DOHH2 (cell line): ENCODE data around the gene ZNF101.
"Not testable (repeated sequence)": the region's sequence is repeated elsewhere in the genome, so short reads cannot be mapped to it uniquely, and the experiment has no call there.

Source experiments
- H3F3A ChIP-seq: fragments of 200-600 bp; sonication (generic), shearing (Covaris generic); 2 replicates; pipeline ENCODE4 v1.6.0; 2016; ENCODE audit warnings: antibody characterized with exemption, mild to moderate bottlenecking; ENCODE audit not compliant: control insufficient read depth, insufficient read depth
- H3K27ac ChIP-seq: fragments of 200-600 bp; sonication (generic); 2 replicates; pipeline ENCODE4 v1.5.1; 2014; ENCODE audit warnings: low read depth, mild to moderate bottlenecking, low read length, moderate library complexity
- H3K27me3 ChIP-seq: fragments of 200-600 bp; sonication (generic); 2 replicates; pipeline ENCODE4 v1.6.1; 2014; ENCODE audit warnings: mild to moderate bottlenecking, low read length, mixed read lengths; ENCODE audit not compliant: control insufficient read depth
- H3K36me3 ChIP-seq: fragments of 200-600 bp; sonication (generic); 2 replicates; pipeline ENCODE4 v1.6.1; 2014; ENCODE audit warnings: mild to moderate bottlenecking, low read length, moderate library complexity, mixed read lengths; ENCODE audit not compliant: control insufficient read depth
- H3K4me1 ChIP-seq: fragments of 200-600 bp; sonication (generic); 2 replicates; pipeline ENCODE4 v1.6.1; 2014; ENCODE audit warnings: mild to moderate bottlenecking, low read length, mixed read lengths; ENCODE audit not compliant: control insufficient read depth
- H3K4me2 ChIP-seq: fragments of 200-600 bp; sonication (generic); 2 replicates; pipeline ENCODE4 v1.6.0; 2014; ENCODE audit warnings: mild to moderate bottlenecking, low read length, moderate library complexity
- H3K4me3 ChIP-seq: fragments of 200-600 bp; sonication (generic); 2 replicates; pipeline ENCODE4 v1.5.1; 2014; ENCODE audit warnings: mild to moderate bottlenecking, low read length, mixed read lengths
- H3K79me2 ChIP-seq: fragments of 200-600 bp; sonication (generic); 2 replicates; pipeline ENCODE4 v1.6.1; 2014; ENCODE audit warnings: mild to moderate bottlenecking, low read length, mixed read lengths; ENCODE audit not compliant: control insufficient read depth
- H3K9me2 ChIP-seq: fragments of 200-600 bp; sonication (generic); replicated peaks from 2 replicates; pipeline ENCODE4 v1.6.1; 2014; ENCODE audit warnings: mild to moderate bottlenecking, low read length, mixed read lengths; ENCODE audit not compliant: control insufficient read depth
- H3K9me3 ChIP-seq: fragments of 200-600 bp; sonication (generic); 2 replicates; pipeline ENCODE4 v1.6.1; 2014; ENCODE audit warnings: antibody characterized with exemption, low read length, mixed read lengths; ENCODE audit not compliant: control insufficient read depth, insufficient read depth
- H4K20me1 ChIP-seq: fragments of 200-600 bp; sonication (generic); 2 replicates; pipeline ENCODE4 v1.6.0; 2014; ENCODE audit warnings: low read depth, mild to moderate bottlenecking, antibody characterized with exemption, low read length, moderate library complexity; ENCODE audit not compliant: control insufficient read depth, insufficient read depth
- CTCF ChIP-seq: fragments of 200-600 bp; sonication (generic); IDR thresholded peaks from one replicate; pipeline ENCODE4 v1.5.1; 2014; ENCODE audit warnings: antibody characterized with exemption, mild to moderate bottlenecking, low read depth, low read length; ENCODE audit not compliant: poor library complexity, severe bottlenecking
- EZH2phosphoT487 ChIP-seq: fragments of 200-600 bp; sonication (generic); IDR thresholded peaks from 2 replicates; pipeline ENCODE4 v1.6.1; 2017; ENCODE audit warnings: borderline replicate concordance, mild to moderate bottlenecking, antibody characterized with exemption, low read length, moderate library complexity, mixed read lengths

The ZNF101 gene

GRCh38 chr19:19674315-19674714 lies 5.7 kb downstream of the ZNF101 start:
- TF ChIP-seq CTCF (no peak), EZH2phosphoT487 (no peak)
- H3K9me2 ChIP-seq: no peaks in the 10 kb centered on the region
- H3K4me1 ChIP-seq: peaks cover 14% of the 10 kb centered on the region
- peaks cover 96% of the 10 kb centered on the region for H3K36me3 ChIP-seq
- no peaks in the 10 kb centered on the region for H4K20me1 ChIP-seq
- no peaks in the 10 kb centered on the region for H3K27me3 ChIP-seq
- peaks cover 31% of the 10 kb centered on the region; the same call in 1 of the 2 replicates for H3K9me3 ChIP-seq
- H3K27ac ChIP-seq: no peak overlapping the region
- H3K79me2 ChIP-seq: peaks cover 90% of the 10 kb centered on the region
- H3K4me3 ChIP-seq: no peak overlapping the region; the same call in 1 of the 2 replicates
- H3K4me2 ChIP-seq: no peak overlapping the region
- no peaks in the 10 kb centered on the region for H3F3A ChIP-seq

DNA sequence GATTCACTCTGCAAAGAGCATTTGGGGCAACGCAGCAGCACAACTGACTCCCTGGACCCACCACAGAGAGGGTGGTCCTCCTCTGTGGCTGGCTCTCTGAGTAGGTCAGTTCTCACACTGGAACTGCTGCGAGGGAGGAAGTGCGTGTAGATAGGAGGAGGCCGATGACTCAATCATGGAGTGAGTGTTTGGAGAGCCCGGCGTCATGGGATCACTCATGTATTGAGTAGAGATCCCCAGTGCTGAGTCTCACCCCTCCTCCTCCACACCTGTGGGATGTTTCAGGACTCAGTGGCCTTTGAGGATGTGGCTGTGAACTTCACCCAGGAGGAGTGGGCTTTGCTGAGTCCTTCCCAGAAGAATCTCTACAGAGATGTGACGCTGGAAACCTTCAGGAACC lies 8.9 kb downstream of the ZNF101 start:
- no peaks in the 10 kb centered on the region for H3K4me1 ChIP-seq
- H3F3A ChIP-seq: peaks cover 6% of the 10 kb centered on the region; the same call in 1 of the 2 replicates
- no peaks in the 10 kb centered on the region for H4K20me1 ChIP-seq
- TF ChIP-seq EZH2phosphoT487: no peak
- TF ChIP-seq CTCF: no peak
- no peak overlapping the region for H3K4me2 ChIP-seq
- no peaks in the 10 kb centered on the region for H3K27me3 ChIP-seq
- H3K9me3 ChIP-seq: peaks cover 24% of the 10 kb centered on the region; the same call in 1 of the 2 replicates
- no peaks in the 10 kb centered on the region for H3K9me2 ChIP-seq
- H3K79me2 ChIP-seq: peaks cover 75% of the 10 kb centered on the region
- H3K4me3 ChIP-seq: no peak overlapping the region
- H3K36me3 ChIP-seq: peaks cover 96% of the 10 kb centered on the region
- H3K27ac ChIP-seq: no peak overlapping the region

GRCh38 chr19:19679176-19680073 lies 10.8 kb downstream of the ZNF101 start:
- H3K27ac ChIP-seq: no peak overlapping the region
- no peaks in the 10 kb centered on the region for H3K4me1 ChIP-seq
- H3K9me3 ChIP-seq: peaks cover 19% of the 10 kb centered on the region; the same call in 1 of the 2 replicates
- H4K20me1 ChIP-seq: no peaks in the 10 kb centered on the region
- no peak overlapping the region for H3K4me2 ChIP-seq
- H3K4me3 ChIP-seq: no peak overlapping the region
- peaks cover 92% of the 10 kb centered on the region for H3K36me3 ChIP-seq
- peaks cover 6% of the 10 kb centered on the region; the same call in 1 of the 2 replicates for H3F3A ChIP-seq
- peaks cover 67% of the 10 kb centered on the region for H3K79me2 ChIP-seq
- H3K27me3 ChIP-seq: no peaks in the 10 kb centered on the region
- no peaks in the 10 kb centered on the region for H3K9me2 ChIP-seq
- TF ChIP-seq CTCF (no peak), EZH2phosphoT487 (no peak)

DNA sequence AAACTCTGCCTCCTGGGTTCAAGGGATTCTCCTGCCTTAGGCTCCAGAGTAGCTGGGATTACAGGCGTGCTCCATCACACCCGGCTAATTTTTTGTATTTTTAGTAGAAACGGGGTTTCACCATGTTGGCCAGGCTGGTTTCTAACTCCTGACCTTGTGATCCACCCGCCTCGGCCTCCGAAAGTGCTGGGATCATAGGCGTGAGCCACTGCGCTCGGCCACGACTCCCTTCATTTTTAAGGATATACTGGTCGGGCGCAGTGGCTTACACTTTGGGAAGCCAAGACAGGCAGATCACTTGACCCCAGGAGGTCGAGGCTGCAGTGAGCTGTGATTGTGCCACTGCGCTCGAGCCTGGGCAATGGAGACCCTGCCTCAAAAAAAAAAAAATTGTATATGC lies 17.5 kb downstream of the ZNF101 start:
- not testable (repeated sequence) for H3K27me3 ChIP-seq, H3K9me3 ChIP-seq, H3K27ac ChIP-seq, H3F3A ChIP-seq, H4K20me1 ChIP-seq, H3K4me3 ChIP-seq, H3K4me2 ChIP-seq, H3K4me1 ChIP-seq, H3K9me2 ChIP-seq
- H3K36me3 ChIP-seq: peaks cover 26% of the 10 kb centered on the region
- peaks cover 17% of the 10 kb centered on the region for H3K79me2 ChIP-seq
